CD14-positive monocyte (primary cell): ENCODE measurements around the gene KCNJ18. TPM values are rescaled to one million over a fixed set of nuclear protein-coding genes. Genes with fewer than 3 reads are reported as not detected.
"Not testable (repeated sequence)": the region's sequence is repeated elsewhere in the genome, so short reads cannot be mapped to it uniquely, and the experiment has no call there.

ENCODE experiments used
- DNase-seq, 3 donors: peaks; one replicate each; pipeline ENCODE4 v3.0.0-alpha.2; 2011 to 2022
- H2AFZ ChIP-seq: 2 replicates; pipeline ENCODE4 v1.6.0; 2012; ENCODE audit warnings: mild to moderate bottlenecking, low read depth, low read length, inconsistent platforms; ENCODE audit not compliant: insufficient read depth, poor library complexity, severe bottlenecking
- H3K27ac ChIP-seq, 2 donors: 1 replicate in 1 of 2; 2 replicates in 1 of 2; pipeline ENCODE4 v1.5.1; 2012 to 2013; ENCODE audit warnings: low read length in 2 of 2, control low read depth in 1 of 2, inconsistent platforms in 1 of 2, low read depth in 1 of 2, mild to moderate bottlenecking in 1 of 2
- H3K27me3 ChIP-seq, 2 donors: one replicate each; pipeline versions ENCODE4 v1.6.0 to v1.6.1; 2011 to 2013; ENCODE audit warnings: low read length in 2 of 2; ENCODE audit not compliant: control insufficient read depth in 2 of 2, insufficient read depth in 2 of 2
- H3K36me3 ChIP-seq, 2 donors: replicated peaks in 1 of 2; 1 replicate in 1 of 2; 2 replicates in 1 of 2; pipeline versions ENCODE4 v1.5.1 to v1.6.1; 2012 to 2013; ENCODE audit warnings: low read length in 2 of 2, control low read depth in 1 of 2, inconsistent platforms in 1 of 2, mild to moderate bottlenecking in 1 of 2; ENCODE audit not compliant: insufficient read depth in 2 of 2, control insufficient read depth in 1 of 2
- H3K4me1 ChIP-seq, 2 donors: 1 replicate in 1 of 2; 2 replicates in 1 of 2; pipeline versions ENCODE4 v1.5.1 to v1.6.1; 2012 to 2013; ENCODE audit warnings: low read length in 2 of 2, control low read depth in 1 of 2, inconsistent platforms in 1 of 2, mild to moderate bottlenecking in 1 of 2, moderate library complexity in 1 of 2; ENCODE audit not compliant: insufficient read depth in 2 of 2, control insufficient read depth in 1 of 2
- H3K4me2 ChIP-seq: replicated peaks from 2 replicates; pipeline ENCODE3; 2012; ENCODE audit warnings: low read length, moderate library complexity, mild to moderate bottlenecking; ENCODE audit not compliant: poor library complexity, severe bottlenecking; ENCODE audit errors: extremely low read depth
- H3K4me3 ChIP-seq, 3 experiments: fragments of 200-600 bp in 1 of 3; sonication (generic) in 1 of 3; replicated peaks in 1 of 3; 1 replicate in 2 of 3; 2 replicates in 1 of 3; pipeline ENCODE4 v1.5.1; 2011 to 2013; ENCODE audit warnings: low read length in 3 of 3, mild to moderate bottlenecking in 3 of 3, control low read depth in 2 of 3, low read depth in 2 of 3, inconsistent platforms in 1 of 3, moderate library complexity in 1 of 3
- H3K79me2 ChIP-seq: 2 replicates; pipeline ENCODE4 v1.6.0; 2012; ENCODE audit warnings: mild to moderate bottlenecking, control low read depth, inconsistent platforms, low read length, moderate library complexity; ENCODE audit not compliant: insufficient read depth
- H3K9ac ChIP-seq: 2 replicates; pipeline ENCODE4 v1.6.0; 2017; ENCODE audit warnings: low read length, mild to moderate bottlenecking; ENCODE audit not compliant: insufficient read depth, poor library complexity, severe bottlenecking
- H3K9me3 ChIP-seq, 2 donors: replicated peaks in 1 of 2; 1 replicate in 1 of 2; 2 replicates in 1 of 2; pipeline versions ENCODE4 v1.5.1 to v1.6.1; 2012 to 2013; ENCODE audit warnings: low read length in 2 of 2, control low read depth in 1 of 2; ENCODE audit not compliant: control insufficient read depth in 1 of 2, insufficient read depth in 1 of 2
- H4K20me1 ChIP-seq: 2 replicates; pipeline ENCODE4 v1.6.0; 2012; ENCODE audit warnings: mild to moderate bottlenecking, low read length, control low read depth, moderate library complexity; ENCODE audit not compliant: insufficient read depth
- H3K27ac Mint-ChIP-seq, 7 donors: one replicate each; pipeline ENCODE4 v1.8.0; 2020; ENCODE audit warnings: mild to moderate bottlenecking in 7 of 7, mixed read lengths in 7 of 7, moderate library complexity in 6 of 7, inconsistent platforms in 2 of 7
- H3K27me3 Mint-ChIP-seq, 3 donors: one replicate each; pipeline ENCODE4 v1.8.0; 2021 to 2022; ENCODE audit warnings: low read depth in 3 of 3, mild to moderate bottlenecking in 3 of 3, mixed read lengths in 3 of 3, moderate library complexity in 3 of 3, inconsistent platforms in 1 of 3
- H3K36me3 Mint-ChIP-seq, 2 donors: one replicate each; pipeline ENCODE4 v1.8.0; 2020; ENCODE audit warnings: mixed read lengths in 2 of 2, inconsistent platforms in 1 of 2, mild to moderate bottlenecking in 1 of 2
- H3K4me1 Mint-ChIP-seq: one replicate; pipeline ENCODE4 v1.8.0; 2020; ENCODE audit warnings: mild to moderate bottlenecking, mixed read lengths
- H3K4me3 Mint-ChIP-seq, 2 donors: one replicate each; pipeline ENCODE4 v1.8.0; 2020; ENCODE audit warnings: mild to moderate bottlenecking in 2 of 2, mixed read lengths in 2 of 2, moderate library complexity in 1 of 2
- H3K9me3 Mint-ChIP-seq, 7 donors: one replicate each; pipeline ENCODE4 v1.8.0; 2020 to 2022; ENCODE audit warnings: mixed read lengths in 7 of 7, mild to moderate bottlenecking in 6 of 7, moderate library complexity in 6 of 7, inconsistent platforms in 2 of 7
- WGBS: methylation state at CpG from one replicate; pipeline ENCODE4 v1.1.5; 2013; ENCODE audit warnings: missing lambda C conversion rate; ENCODE audit not compliant: insufficient coverage; 5-methylcytosine and 5-hydroxymethylcytosine counted together
- intact Hi-C, 2 donors: fragments of 100-400 bp; cut with micrococcal nuclease; formaldehyde crosslinking; loops; one replicate each; pipeline versions ENCODE4 v1.15.0 to v1.15.1; 2023
- polyA plus RNA-seq, 3 donors: library from polyadenylated mRNA; depleted of rRNA in 1 of 3; unstranded in 2 of 3; stranded (reverse) in 1 of 3; fragments of 300-500 nt in 2 of 3; fragments of >200 nt in 1 of 3; fragmentation: Illumina TruSeq in 2 of 3; gene quantifications; 1 replicate in 2 of 3; 2 replicates in 1 of 3; pipeline ENCODE4 v1.2.3, GENCODE V29; 2012 to 2021

Gene KCNJ18
- polyA plus RNA-seq, 3 donors: not detected

DNA sequence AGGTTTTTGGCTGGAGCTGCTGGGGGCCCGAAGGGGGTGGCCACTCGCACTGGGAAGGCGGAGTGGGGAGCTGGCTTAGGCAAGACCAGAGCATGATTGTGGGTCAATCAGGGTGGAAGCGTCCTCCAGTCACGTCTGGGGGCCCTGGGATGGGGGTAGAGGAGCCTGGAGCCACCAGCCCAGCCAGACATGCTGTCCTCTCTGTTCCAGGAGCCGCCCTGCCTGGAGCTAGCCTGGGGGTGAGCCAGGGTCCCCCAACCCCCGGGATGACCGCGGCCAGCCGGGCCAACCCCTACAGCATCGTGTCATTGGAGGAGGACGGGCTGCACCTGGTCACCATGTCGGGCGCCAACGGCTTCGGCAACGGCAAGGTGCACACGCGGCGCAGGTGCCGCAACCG lies 10.2 kb downstream of the KCNJ18 start:
- intact Hi-C loops, H3K4me1 ChIP-seq, H3K27ac Mint-ChIP-seq, H3K27ac ChIP-seq, H2AFZ ChIP-seq, H3K4me3 Mint-ChIP-seq, H3K9ac ChIP-seq, H3K27me3 Mint-ChIP-seq, H3K36me3 ChIP-seq, H3K9me3 ChIP-seq, H3K27me3 ChIP-seq, H3K36me3 Mint-ChIP-seq, H3K4me3 ChIP-seq, H4K20me1 ChIP-seq, H3K4me2 ChIP-seq, H3K4me1 Mint-ChIP-seq, H3K79me2 ChIP-seq, DNase-seq: not testable (repeated sequence)
- WGBS: 96% methylated on average over 12 of the region's 22 CpGs
- H3K9me3 Mint-ChIP-seq: peaks cover 3 to 36% (median 11%) of the 10 kb centered on the region in 7 donors

DNA sequence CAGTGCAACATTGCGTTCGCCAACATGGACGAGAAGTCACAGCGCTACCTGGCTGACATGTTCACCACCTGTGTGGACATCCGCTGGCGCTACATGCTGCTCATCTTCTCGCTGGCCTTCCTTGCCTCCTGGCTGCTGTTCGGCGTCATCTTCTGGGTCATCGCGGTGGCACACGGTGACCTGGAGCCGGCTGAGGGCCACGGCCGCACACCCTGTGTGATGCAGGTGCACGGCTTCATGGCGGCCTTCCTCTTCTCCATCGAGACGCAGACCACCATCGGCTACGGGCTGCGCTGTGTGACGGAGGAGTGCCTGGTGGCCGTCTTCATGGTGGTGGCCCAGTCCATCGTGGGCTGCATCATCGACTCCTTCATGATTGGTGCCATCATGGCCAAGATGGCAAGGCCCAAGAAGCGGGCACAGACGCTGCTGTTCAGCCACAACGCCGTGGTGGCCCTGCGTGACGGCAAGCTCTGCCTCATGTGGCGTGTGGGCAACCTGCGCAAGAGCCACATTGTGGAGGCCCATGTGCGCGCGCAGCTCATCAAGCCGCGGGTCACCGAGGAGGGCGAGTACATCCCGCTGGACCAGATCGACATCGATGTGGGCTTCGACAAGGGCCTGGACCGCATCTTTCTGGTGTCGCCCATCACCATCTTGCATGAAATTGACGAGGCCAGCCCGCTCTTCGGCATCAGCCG lies 10.8 kb downstream of the KCNJ18 start:
- DNase-seq, H3K36me3 ChIP-seq, H3K27me3 ChIP-seq, H3K9ac ChIP-seq, H4K20me1 ChIP-seq, H3K36me3 Mint-ChIP-seq, H2AFZ ChIP-seq, H3K4me1 Mint-ChIP-seq, intact Hi-C loops, H3K9me3 ChIP-seq, H3K27ac ChIP-seq, H3K4me3 Mint-ChIP-seq, H3K79me2 ChIP-seq, H3K4me3 ChIP-seq, H3K4me2 ChIP-seq, H3K27me3 Mint-ChIP-seq, H3K4me1 ChIP-seq, H3K27ac Mint-ChIP-seq: not testable (repeated sequence)
- H3K9me3 Mint-ChIP-seq: peaks cover 4 to 36% (median 10%) of the 10 kb centered on the region in 7 donors
- 95% methylated on average over 28 of the region's 51 CpGs for WGBS

DNA sequence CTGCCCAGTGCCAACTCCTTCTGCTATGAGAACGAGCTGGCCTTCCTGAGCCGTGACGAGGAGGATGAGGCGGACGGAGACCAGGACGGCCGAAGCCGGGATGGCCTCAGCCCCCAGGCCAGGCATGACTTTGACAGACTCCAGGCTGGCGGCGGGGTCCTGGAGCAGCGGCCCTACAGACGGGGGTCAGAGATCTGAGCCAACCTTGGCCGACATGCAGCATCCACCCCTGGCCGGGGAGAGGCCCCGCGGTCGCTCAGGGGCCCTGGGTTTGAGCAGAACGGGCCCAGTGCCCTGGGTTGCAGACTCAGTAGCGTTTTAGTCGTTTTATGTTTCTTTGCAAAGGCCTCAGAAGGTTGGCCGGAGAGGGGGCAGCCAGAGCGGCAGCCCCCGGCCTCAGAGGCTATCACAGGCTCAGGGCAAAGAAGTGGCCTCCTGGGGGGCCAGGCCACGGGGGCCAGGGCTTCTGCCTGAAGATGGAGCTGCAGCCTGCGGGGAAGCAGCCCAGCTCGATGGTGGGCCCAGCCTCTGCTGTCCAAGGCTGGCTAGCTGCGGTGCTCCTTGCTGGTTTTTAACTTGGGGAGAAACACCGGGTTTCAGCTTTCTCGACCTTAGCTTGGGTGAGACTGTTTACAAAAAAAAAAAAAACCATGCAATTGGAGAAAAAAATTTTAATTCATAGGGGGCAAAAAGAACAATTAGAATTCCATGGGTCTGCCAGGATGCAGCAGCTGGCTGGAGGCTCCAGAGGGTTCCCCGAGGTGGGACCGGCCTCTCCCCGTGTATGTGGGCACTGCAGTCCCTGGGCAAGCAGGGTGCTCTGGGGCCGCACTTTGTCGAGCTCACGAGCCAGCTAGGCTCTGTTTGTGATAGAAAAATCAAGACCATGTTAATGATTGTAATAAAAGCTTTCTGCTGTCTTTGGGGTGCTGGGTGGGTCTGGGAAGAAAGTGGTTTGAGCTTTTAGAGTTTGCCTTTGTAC lies 11.9 kb downstream of the KCNJ18 start:
- intact Hi-C loops, H4K20me1 ChIP-seq, H3K9ac ChIP-seq, H3K4me1 ChIP-seq, H3K27ac ChIP-seq, DNase-seq, H3K4me1 Mint-ChIP-seq, H3K4me3 Mint-ChIP-seq, H3K36me3 ChIP-seq, H3K36me3 Mint-ChIP-seq, H3K4me3 ChIP-seq, H2AFZ ChIP-seq, H3K4me2 ChIP-seq, H3K27me3 ChIP-seq, H3K27ac Mint-ChIP-seq, H3K9me3 ChIP-seq, H3K79me2 ChIP-seq, H3K27me3 Mint-ChIP-seq: not testable (repeated sequence)
- H3K9me3 Mint-ChIP-seq: peaks cover 4 to 42% (median 12%) of the 10 kb centered on the region in 7 donors
- 91% methylated on average over 22 of the region's 35 CpGs for WGBS
